HG02840 (cell line): ENCODE results near the gene NCS1.

ENCODE experiments used
- ATAC-seq: cut with Tn5 transposase; IDR thresholded peaks from one replicate; pipeline ENCODE4 v1.9.1; 2021; ENCODE audit warnings: mild to moderate bottlenecking, moderate library complexity, moderate number of reproducible peaks; ENCODE audit not compliant: unreplicated experiment, low FRiP score

Gene NCS1

GRCh38 chr9:130192382-130192999, 20.3 kb downstream of the NCS1 start:
- ATAC-seq: no peak

- ATAC-seq: no peak
Measured at GRCh38 chr9:130193103-130193502, 20.9 kb downstream of the NCS1 start.

GRCh38 chr9:130193531-130194377, 21.6 kb downstream of the NCS1 start:
- no peak for ATAC-seq

GRCh38 chr9:130194378-130194932, 22.3 kb downstream of the NCS1 start:
- ATAC-seq: no peak

GRCh38 chr9:130195638-130196037, 23.4 kb downstream of the NCS1 start:
- ATAC-seq: no peak

- no peak for ATAC-seq
Measured at GRCh38 chr9:130196643-130197042, 24.4 kb downstream of the NCS1 start.

GRCh38 chr9:130197386-130197785, 25.2 kb downstream of the NCS1 start:
- no peak for ATAC-seq

- no peak for ATAC-seq
Measured at GRCh38 chr9:130197888-130198287, 25.7 kb downstream of the NCS1 start.

- no peak for ATAC-seq
Measured at GRCh38 chr9:130198501-130199179, 26.4 kb downstream of the NCS1 start.

GRCh38 chr9:130199605-130200004, 27.4 kb downstream of the NCS1 start:
- no peak for ATAC-seq

GRCh38 chr9:130200038-130200849, 28.0 kb downstream of the NCS1 start:
- ATAC-seq: no peak

- ATAC-seq: no peak
Measured at GRCh38 chr9:130201399-130201873, 29.2 kb downstream of the NCS1 start.

GRCh38 chr9:130201974-130202373, 29.8 kb downstream of the NCS1 start:
- no peak for ATAC-seq

GRCh38 chr9:130204341-130204740, 32.1 kb downstream of the NCS1 start:
- ATAC-seq: no peak

- no peak for ATAC-seq
Measured at GRCh38 chr9:130204959-130205358, 32.8 kb downstream of the NCS1 start.

GRCh38 chr9:130205912-130206311, 33.7 kb downstream of the NCS1 start:
- no peak for ATAC-seq

- no peak for ATAC-seq
Measured at GRCh38 chr9:130206579-130206978, 34.4 kb downstream of the NCS1 start.

GRCh38 chr9:130207241-130207992, 35.2 kb downstream of the NCS1 start:
- ATAC-seq: no peak

- ATAC-seq: no peak
Measured at GRCh38 chr9:130208600-130209347, 36.6 kb downstream of the NCS1 start.
